Thymus (tissue), 11 donors: ENCODE results near the gene SETX. TPM values are rescaled to one million over a fixed set of nuclear protein-coding genes. Genes with fewer than 3 reads are reported as not detected.

ENCODE experiments used
- DNase-seq, 9 donors: peaks; one replicate each; pipeline ENCODE4 v3.0.0-alpha.2; 2013; ENCODE audit warnings: low spot score in 9 of 9, low read depth in 6 of 9, missing footprints in 1 of 9
- H3K27ac ChIP-seq, 2 donors: one replicate each; pipeline ENCODE4 v1.5.1; 2013; ENCODE audit warnings: control low read depth in 1 of 2, low read depth in 1 of 2, low read length in 1 of 2, mild to moderate bottlenecking in 1 of 2, moderate library complexity in 1 of 2
- H3K27me3 ChIP-seq, 2 donors: one replicate each; pipeline ENCODE4 v1.5.1; 2013; ENCODE audit warnings: low read length in 1 of 2; ENCODE audit not compliant: control insufficient read depth in 2 of 2, insufficient read depth in 1 of 2
- H3K36me3 ChIP-seq, 2 donors: one replicate each; pipeline ENCODE4 v1.5.1; 2013; ENCODE audit warnings: low read length in 1 of 2, mild to moderate bottlenecking in 1 of 2, moderate library complexity in 1 of 2; ENCODE audit not compliant: control insufficient read depth in 2 of 2, insufficient read depth in 2 of 2
- H3K4me1 ChIP-seq, 2 donors: one replicate each; pipeline ENCODE4 v1.5.1; 2013; ENCODE audit warnings: low read length in 2 of 2; ENCODE audit not compliant: control insufficient read depth in 2 of 2, insufficient read depth in 2 of 2
- H3K4me3 ChIP-seq, 2 donors: one replicate each; pipeline ENCODE4 v1.5.1; 2013; ENCODE audit warnings: low read length in 2 of 2, control low read depth in 1 of 2, mild to moderate bottlenecking in 1 of 2
- H3K9me3 ChIP-seq, 2 donors: one replicate each; pipeline ENCODE4 v1.5.1; 2013; ENCODE audit warnings: low read length in 1 of 2, mild to moderate bottlenecking in 1 of 2; ENCODE audit not compliant: control insufficient read depth in 2 of 2, insufficient read depth in 1 of 2
- WGBS: extraction: QIAGEN DNeasy Blood & Tissue Kit; methylation state at CpG from one replicate; pipeline ENCODE4 v1.1.7; 2013; 5-methylcytosine and 5-hydroxymethylcytosine counted together
- polyA plus RNA-seq: library from polyadenylated mRNA; stranded (reverse); fragments of 200-250 nt; gene quantifications from one replicate; pipeline ENCODE4 v1.2.3, GENCODE V29; 2013
- total RNA-seq: library from RNA; stranded (reverse); fragments of 120-200 nt; gene quantifications from one replicate; pipeline ENCODE4 v1.2.4, GENCODE V29; 2013
- donor health status: healthy.

The SETX gene
- total and polyA plus RNA-seq, 2 donors: 43.1 to 50.7 TPM

DNA sequence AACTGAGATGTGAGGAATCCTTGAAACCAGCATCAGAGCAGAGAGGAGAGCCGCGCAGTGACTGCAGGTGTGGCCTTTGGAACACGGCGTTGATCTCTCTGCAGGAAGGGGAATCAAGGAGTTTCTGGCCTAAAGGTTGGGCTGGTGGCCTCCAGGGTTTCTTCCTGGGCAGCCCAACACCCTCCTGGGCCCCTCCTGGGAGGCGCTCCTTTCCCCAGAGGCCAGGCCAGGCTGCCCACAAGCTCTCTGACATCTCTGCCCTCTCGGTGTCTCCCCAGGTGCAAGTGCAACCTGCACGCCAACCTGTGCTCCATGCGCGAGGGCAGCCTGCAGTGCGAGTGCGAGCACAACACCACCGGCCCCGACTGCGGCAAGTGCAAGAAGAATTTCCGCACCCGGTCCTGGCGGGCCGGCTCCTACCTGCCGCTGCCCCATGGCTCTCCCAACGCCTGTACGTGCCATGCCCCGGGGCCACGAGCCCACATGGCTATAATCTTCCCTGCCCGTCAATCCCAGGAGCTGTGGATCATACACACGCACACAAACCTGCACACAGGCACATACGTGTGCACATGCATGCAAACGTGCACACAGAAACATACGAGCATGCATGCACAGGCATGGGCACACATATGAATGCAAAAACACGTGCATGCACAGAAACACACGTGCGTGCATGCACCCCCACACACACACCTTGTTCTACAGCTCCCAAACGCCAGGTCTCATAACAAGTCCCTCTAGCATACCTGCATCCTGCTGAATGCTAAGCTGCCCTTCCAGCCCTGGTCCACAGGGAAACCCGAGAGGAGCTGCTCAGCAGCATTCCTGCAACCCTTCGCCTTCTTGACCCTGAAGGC lies 128.0 kb downstream of the SETX start:
- 95% methylated on average over 34 of the region's 34 CpGs for WGBS
- DNase-seq: no peak
- H3K27ac ChIP-seq: no peak overlapping the region
- no peaks in the 10 kb centered on the region for H3K9me3 ChIP-seq
- H3K36me3 ChIP-seq: no peaks in the 10 kb centered on the region
- peaks cover 0 to 15% of the 10 kb centered on the region in 2 donors for H3K27me3 ChIP-seq
- peaks cover 0 to 4% of the 10 kb centered on the region in 2 donors for H3K4me1 ChIP-seq
- no peak overlapping the region for H3K4me3 ChIP-seq

DNA sequence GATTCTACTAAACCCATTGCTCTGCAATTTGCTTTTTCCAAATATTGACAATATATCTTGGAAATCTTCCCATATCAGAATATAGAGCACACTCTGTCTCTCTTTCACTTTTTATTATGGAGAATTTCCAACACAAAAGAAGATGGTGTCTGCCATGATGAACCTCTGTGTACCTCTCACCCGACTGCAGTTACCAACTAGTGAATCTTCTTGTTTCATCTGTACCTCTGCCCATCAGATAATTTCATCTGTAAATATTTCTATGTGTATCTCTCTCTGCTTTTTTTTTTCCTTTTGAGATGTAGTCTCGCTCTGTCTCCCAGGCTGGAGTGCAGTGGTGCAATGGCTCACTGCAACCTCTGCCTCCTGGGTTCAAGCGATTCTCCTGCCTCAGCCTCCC lies 130.1 kb downstream of the SETX start:
- no peak overlapping the region for H3K27ac ChIP-seq
- no peaks in the 10 kb centered on the region for H3K9me3 ChIP-seq
- no peak for DNase-seq
- no peaks in the 10 kb centered on the region for H3K36me3 ChIP-seq
- 94% methylated on average over 3 of the region's 3 CpGs for WGBS
- H3K27me3 ChIP-seq: peaks cover 0 to 13% of the 10 kb centered on the region in 2 donors
- H3K4me3 ChIP-seq: no peak overlapping the region
- H3K4me1 ChIP-seq: peaks cover 0 to 4% of the 10 kb centered on the region in 2 donors

DNA sequence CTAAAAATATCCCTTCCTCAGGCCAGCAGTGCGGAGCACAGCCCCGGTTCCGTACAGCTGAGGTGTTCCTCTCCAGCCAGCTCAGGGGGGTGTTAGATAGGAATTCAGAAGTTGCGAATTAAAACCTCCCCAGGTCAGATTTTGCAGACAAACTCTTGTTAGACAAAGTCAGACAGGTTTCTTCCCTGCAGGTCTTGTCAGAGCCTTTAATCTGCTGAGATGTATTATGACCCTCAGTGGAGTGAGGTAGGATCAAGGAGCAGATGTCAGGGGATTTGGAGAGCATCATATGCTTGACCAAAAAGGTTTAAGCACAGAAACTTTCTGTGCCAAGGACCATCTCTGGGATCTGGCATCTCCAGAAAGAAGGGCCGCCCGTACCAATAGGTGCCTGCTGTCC lies 132.8 kb downstream of the SETX start:
- Histone ChIP-seq H3K27me3 (peaks cover 0 to 8% of the 10 kb centered on the region in 2 donors), H3K4me1 (no peaks in the 10 kb centered on the region), H3K36me3 (no peaks in the 10 kb centered on the region), H3K9me3 (no peaks in the 10 kb centered on the region), H3K27ac (no peak overlapping the region), H3K4me3 (no peak overlapping the region)
- 96% methylated on average over 6 of the region's 6 CpGs for WGBS
- DNase-seq: no peak

DNA sequence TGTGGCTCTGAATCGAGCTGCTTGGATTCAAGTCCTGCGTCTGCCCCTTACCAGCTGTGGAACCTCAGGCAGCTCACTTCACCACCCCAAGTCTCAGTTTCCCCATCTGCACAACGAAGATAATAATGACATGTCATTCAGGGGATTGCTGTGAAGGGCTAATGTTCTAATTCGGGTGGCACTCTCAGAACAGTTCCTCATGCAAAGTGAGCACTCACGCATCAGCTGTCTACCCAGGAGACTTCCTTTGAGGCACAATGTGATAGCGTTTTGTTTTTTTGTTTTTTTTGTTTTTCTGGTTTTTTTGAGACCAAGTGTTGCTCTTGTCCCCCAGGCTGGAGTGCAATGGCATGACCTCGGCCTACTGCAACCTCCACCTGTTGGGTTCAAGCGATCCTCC lies 136.6 kb downstream of the SETX start:
- H3K36me3 ChIP-seq: no peaks in the 10 kb centered on the region
- no peak overlapping the region for H3K4me3 ChIP-seq
- WGBS: 89% methylated on average over 8 of the region's 8 CpGs
- no peaks in the 10 kb centered on the region for H3K9me3 ChIP-seq
- H3K27me3 ChIP-seq: peaks cover 0 to 12% of the 10 kb centered on the region in 2 donors
- peaks cover 0 to 3% of the 10 kb centered on the region in 2 donors for H3K4me1 ChIP-seq
- no peak for DNase-seq
- H3K27ac ChIP-seq: no peak overlapping the region

DNA sequence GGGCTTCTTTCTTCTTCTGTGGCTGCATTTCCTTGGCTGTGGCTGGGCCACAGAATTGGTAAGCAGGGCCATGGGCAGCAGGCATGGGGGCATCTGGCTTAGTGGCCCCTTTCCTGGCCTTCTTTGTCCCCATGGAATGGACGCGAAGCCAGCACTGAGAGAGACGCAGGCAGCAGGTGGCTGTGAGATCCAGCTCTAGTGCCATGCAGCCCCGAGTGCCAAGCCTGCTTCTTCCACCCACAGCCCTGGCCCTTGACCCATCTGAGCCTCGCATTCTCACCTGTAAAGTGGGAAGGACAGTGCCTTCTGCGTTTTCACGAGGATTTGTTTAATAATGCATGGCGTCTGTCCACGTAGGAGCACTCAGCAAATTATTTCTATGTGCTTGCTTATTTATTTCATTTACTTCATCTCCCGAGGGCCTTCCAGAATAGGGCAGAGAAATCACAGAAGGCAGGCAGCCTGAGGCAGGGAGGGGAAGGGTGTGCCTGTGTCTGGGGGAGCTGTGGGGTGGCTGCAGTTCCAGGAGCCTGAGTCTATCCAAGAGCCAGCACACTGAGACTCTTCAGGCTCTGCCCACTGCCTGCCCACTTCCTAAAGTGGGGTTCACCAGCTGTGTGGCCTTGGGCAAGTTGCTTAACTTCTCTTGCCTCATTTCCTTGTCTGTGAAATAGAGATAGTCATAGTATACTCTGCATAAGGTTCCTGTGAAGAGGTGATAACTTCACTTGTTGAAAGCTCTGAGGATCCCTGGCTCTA lies 137.7 kb downstream of the SETX start:
- peaks cover 0 to 9% of the 10 kb centered on the region in 2 donors for H3K27me3 ChIP-seq
- H3K9me3 ChIP-seq: no peaks in the 10 kb centered on the region
- 85% methylated on average over 10 of the region's 10 CpGs for WGBS
- no peak overlapping the region for H3K4me3 ChIP-seq
- no peak for DNase-seq
- H3K27ac ChIP-seq: no peak overlapping the region
- H3K36me3 ChIP-seq: no peaks in the 10 kb centered on the region
- peaks cover 0 to 3% of the 10 kb centered on the region in 2 donors for H3K4me1 ChIP-seq

DNA sequence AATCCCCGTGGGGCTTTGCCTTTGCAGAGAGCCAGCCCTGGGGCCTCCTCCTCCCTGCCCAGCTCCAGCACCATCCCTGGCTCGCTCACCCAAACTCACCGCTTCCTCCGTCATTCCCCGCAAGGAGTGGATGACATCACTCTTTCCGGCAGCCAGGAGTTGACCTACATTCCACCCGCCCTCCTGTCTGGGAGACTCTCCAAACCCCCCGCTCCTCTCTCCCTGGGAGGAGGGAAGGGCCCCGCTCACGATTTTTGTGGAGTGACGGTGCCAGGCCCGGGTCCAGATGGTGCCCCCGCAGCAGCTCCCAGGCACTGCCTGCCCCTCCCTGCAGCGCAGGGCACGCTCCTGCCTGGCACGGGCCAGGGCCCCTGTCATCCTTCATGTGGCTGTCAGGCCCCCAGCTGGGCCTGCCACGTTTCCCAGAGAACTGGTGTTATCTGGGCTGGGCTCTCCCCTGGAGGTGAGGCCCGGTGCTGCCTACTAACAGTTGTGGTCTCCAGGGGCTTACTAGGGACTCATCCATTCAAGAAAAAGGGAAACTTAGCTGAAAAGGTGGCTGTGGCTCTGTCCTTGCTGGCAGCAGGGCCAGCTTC lies 140.7 kb downstream of the SETX start:
- H3K27ac ChIP-seq: no peak overlapping the region
- H3K4me3 ChIP-seq: no peak overlapping the region
- peaks cover 0 to 13% of the 10 kb centered on the region in 2 donors for H3K27me3 ChIP-seq
- peaks cover 0 to 3% of the 10 kb centered on the region in 2 donors for H3K4me1 ChIP-seq
- 60% methylated on average over 18 of the region's 18 CpGs for WGBS
- DNase-seq: no peak
- no peaks in the 10 kb centered on the region for H3K36me3 ChIP-seq
- H3K9me3 ChIP-seq: no peaks in the 10 kb centered on the region

DNA sequence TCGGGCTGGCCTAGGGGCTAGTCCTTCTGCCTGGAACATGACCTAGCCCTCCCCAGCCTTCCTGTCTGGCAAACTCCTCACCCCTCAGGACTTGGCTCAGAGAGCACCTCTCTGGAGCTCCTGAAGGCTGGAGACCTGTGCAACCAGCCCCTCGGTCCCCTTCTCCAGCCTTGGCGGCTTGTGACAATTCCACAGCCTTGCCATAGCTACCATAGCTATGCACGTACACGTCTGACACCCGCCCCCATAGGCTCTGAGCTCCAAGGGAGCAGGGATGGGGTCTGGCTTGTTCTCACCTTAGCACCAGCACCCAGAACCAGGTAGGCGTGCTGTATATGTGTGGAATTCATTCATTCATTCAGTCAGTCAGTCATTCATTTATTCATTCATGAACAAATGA lies 143.2 kb downstream of the SETX start:
- DNase-seq: no peak
- H3K36me3 ChIP-seq: no peaks in the 10 kb centered on the region
- H3K4me3 ChIP-seq: no peak overlapping the region
- no peak overlapping the region for H3K27ac ChIP-seq
- H3K27me3 ChIP-seq: peaks cover 0 to 14% of the 10 kb centered on the region in 2 donors
- WGBS: 96% methylated on average over 7 of the region's 7 CpGs
- no peaks in the 10 kb centered on the region for H3K9me3 ChIP-seq
- peaks cover 0 to 3% of the 10 kb centered on the region in 2 donors for H3K4me1 ChIP-seq
